Osteocyte (in vitro differentiated cells): ENCODE measurements around the gene BPNT1. TPM values are rescaled to one million over a fixed set of nuclear protein-coding genes. Genes with fewer than 3 reads are reported as not detected.
A peak's percentile ranks its signal among the peaks of the same experiment; 100 is the strongest.
"Not testable (repeated sequence)": the region's sequence is repeated elsewhere in the genome, so short reads cannot be mapped to it uniquely, and the experiment has no call there.

Experiments
- DNase-seq: peaks from one replicate; pipeline ENCODE4 v3.0.0; 2021; ENCODE audit warnings: mixed read lengths; ENCODE audit not compliant: unreplicated experiment; ENCODE audit errors: extremely low spot score
- H3K27ac Mint-ChIP-seq: one replicate; pipeline ENCODE4 v1.8.0; 2021; ENCODE audit warnings: mild to moderate bottlenecking, mixed read lengths; ENCODE audit not compliant: unreplicated experiment
- H3K27me3 Mint-ChIP-seq: one replicate; pipeline ENCODE4 v1.8.0; 2021; ENCODE audit warnings: mixed read lengths; ENCODE audit not compliant: unreplicated experiment
- H3K36me3 Mint-ChIP-seq: one replicate; pipeline ENCODE4 v1.8.0; 2021; ENCODE audit warnings: mixed read lengths; ENCODE audit not compliant: unreplicated experiment
- H3K4me1 Mint-ChIP-seq: one replicate; pipeline ENCODE4 v1.8.0; 2021; ENCODE audit warnings: mixed read lengths; ENCODE audit not compliant: unreplicated experiment
- H3K4me3 Mint-ChIP-seq: one replicate; pipeline ENCODE4 v1.8.0; 2021; ENCODE audit warnings: mild to moderate bottlenecking, moderate library complexity, mixed read lengths; ENCODE audit not compliant: unreplicated experiment
- H3K9me3 Mint-ChIP-seq: one replicate; pipeline ENCODE4 v1.8.0; 2021; ENCODE audit warnings: mixed read lengths; ENCODE audit not compliant: unreplicated experiment
- total RNA-seq: library from RNA; stranded (reverse); gene quantifications from 2 replicates; pipeline ENCODE4 v1.2.1, GENCODE V29; 2021
- TF ChIP-seq, protein P1 (sequence below): fragments of 200-600 bp; sonication (generic); IDR thresholded peaks from 2 replicates; pipeline ENCODE4 v1.5.0; 2021; ENCODE audit warnings: antibody characterized with exemption, mild to moderate bottlenecking, moderate library complexity

BPNT1 gene
- total RNA-seq, 1 donor from 2014 or later, result 24.6 TPM

DNA sequence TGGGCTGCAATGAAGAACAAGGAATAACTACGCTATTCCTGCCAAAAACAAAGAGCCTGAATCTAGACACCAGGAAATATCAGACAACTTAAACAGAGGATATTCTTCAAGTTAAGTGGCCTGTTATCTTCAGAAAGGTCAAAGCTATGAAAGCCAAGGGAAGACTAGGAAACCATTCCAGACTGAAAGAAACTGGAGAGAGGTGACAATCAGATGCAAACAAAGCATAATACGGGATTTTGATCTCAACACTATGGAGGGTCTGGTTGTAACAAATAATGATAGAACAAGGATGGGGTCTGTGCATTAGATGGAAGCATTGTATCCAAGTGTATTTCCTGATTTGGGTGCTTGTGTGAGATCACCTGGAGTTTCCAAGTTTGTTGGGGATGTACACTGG is 45.9 kb downstream of the BPNT1 start:
- peaks cover 19% of the 10 kb centered on the region for H3K36me3 Mint-ChIP-seq
- H3K27me3 Mint-ChIP-seq, result no peaks in the 10 kb centered on the region
- H3K27ac Mint-ChIP-seq, result no peak overlapping the region
- DNase-seq, result no peak
- peak overlapping the region; percentile 11 for H3K4me3 Mint-ChIP-seq
- peaks cover 24% of the 10 kb centered on the region for H3K4me1 Mint-ChIP-seq
- TF ChIP-seq, protein P1, sequence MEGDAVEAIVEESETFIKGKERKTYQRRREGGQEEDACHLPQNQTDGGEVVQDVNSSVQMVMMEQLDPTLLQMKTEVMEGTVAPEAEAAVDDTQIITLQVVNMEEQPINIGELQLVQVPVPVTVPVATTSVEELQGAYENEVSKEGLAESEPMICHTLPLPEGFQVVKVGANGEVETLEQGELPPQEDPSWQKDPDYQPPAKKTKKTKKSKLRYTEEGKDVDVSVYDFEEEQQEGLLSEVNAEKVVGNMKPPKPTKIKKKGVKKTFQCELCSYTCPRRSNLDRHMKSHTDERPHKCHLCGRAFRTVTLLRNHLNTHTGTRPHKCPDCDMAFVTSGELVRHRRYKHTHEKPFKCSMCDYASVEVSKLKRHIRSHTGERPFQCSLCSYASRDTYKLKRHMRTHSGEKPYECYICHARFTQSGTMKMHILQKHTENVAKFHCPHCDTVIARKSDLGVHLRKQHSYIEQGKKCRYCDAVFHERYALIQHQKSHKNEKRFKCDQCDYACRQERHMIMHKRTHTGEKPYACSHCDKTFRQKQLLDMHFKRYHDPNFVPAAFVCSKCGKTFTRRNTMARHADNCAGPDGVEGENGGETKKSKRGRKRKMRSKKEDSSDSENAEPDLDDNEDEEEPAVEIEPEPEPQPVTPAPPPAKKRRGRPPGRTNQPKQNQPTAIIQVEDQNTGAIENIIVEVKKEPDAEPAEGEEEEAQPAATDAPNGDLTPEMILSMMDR, result no peak
- no peaks in the 10 kb centered on the region for H3K9me3 Mint-ChIP-seq

DNA sequence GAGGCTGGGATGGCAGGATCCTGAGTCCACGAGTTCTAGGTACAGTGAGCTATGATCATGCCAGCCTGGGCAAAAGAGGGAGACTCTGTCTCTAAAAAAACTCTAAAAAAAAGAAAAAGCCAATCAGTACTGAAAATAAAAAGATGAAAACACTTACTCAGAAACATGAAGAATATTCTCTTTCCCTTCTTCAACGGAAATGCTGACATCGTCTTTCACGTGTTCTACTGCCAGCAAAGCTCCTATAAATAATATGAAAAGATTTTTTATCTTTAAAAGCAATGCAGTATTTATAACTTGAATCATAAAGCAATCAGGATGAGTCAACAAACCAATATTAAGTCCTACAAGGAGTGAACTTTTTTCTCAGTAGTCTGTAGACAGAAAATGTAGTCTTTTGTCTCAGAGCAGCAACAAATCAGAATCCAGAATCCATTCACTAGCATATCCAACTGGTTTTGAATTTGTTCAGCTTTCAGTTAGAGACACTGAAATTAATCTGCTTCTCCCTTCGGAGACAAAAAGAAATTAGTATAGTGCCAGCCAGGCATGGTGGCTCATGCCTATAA is 49.5 kb downstream of the BPNT1 start:
- peaks cover 18% of the 10 kb centered on the region for H3K4me1 Mint-ChIP-seq
- no peaks in the 10 kb centered on the region for H3K27me3 Mint-ChIP-seq
- TF ChIP-seq, protein P1, result no peak
- H3K27ac Mint-ChIP-seq, result no peak overlapping the region
- H3K36me3 Mint-ChIP-seq, result peaks cover 32% of the 10 kb centered on the region
- H3K4me3 Mint-ChIP-seq, result no peak overlapping the region
- no peaks in the 10 kb centered on the region for H3K9me3 Mint-ChIP-seq
- DNase-seq, result no peak

DNA sequence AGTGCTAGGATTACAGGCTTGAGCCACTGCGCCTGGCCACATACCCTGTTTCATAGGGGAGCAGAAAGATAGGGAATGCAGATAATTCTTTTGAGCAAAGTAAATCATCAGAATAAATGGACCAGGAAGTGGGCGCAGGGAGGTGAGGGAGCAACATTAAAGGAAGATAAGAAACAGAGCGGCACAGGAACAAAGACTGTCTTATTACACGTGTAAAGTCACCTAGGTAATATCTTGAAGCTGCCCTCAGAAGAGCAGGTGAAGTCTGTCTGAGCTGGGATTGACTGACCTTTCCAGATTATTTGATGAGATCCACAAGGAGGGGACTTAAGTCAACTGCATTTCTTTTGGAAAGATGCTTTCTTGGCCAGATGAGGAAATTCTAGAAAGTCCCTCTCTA is 50.9 kb downstream of the BPNT1 start:
- peak overlapping the region; percentile 50 for H3K27ac Mint-ChIP-seq
- TF ChIP-seq, protein P1, result no peak
- H3K27me3 Mint-ChIP-seq, result no peaks in the 10 kb centered on the region
- peaks cover 7% of the 10 kb centered on the region for H3K4me1 Mint-ChIP-seq
- DNase-seq, result no peak
- H3K9me3 Mint-ChIP-seq, result no peaks in the 10 kb centered on the region
- no peak overlapping the region for H3K4me3 Mint-ChIP-seq
- H3K36me3 Mint-ChIP-seq, result peaks cover 35% of the 10 kb centered on the region

DNA sequence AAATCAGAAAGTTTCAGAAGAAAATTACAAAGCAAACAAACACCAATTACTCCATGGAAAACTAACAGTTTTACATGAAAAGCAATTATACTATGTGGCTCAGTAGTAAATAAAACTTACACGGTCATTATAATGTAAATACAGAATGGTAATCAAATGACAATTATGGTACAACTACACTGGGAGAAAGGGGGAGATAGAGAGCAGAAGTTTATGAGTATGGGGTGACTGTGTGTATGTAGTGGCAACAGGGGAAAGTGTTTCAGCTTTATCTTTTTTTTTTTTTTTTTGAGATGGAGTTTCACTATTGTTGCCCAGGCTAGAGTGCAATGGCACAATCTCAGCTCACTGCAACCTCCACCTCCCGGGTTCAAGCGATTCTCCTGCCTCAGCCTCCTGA is 51.8 kb downstream of the BPNT1 start:
- Mint-ChIP-seq H3K36me3 (peaks cover 33% of the 10 kb centered on the region), H3K27ac (peak overlapping the region; percentile 32)
- not testable (repeated sequence) for DNase-seq, H3K9me3 Mint-ChIP-seq, H3K4me1 Mint-ChIP-seq, H3K27me3 Mint-ChIP-seq, H3K4me3 Mint-ChIP-seq

DNA sequence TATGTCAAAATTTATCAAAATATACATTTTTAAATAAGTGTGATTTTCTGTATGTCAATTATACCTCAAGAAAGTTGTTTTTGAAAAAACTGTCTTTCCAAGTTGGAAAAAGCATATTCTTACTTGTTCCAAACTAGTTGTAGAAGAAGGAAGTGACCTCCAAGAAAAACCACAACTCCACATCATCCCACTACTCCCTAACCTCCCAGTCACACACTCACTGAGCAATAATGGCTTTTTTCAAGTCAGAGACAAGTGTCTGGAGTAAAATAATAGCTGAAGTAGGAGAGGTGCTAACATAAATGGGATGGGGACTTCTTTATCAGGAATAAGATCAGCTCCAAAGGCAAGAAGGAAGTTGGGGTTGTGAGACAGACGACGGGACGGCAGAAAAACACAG is 56.7 kb downstream of the BPNT1 start:
- H3K9me3 Mint-ChIP-seq, result no peaks in the 10 kb centered on the region
- DNase-seq, result no peak
- peaks cover 2% of the 10 kb centered on the region for H3K4me1 Mint-ChIP-seq
- H3K27me3 Mint-ChIP-seq, result no peaks in the 10 kb centered on the region
- TF ChIP-seq, protein P1, result no peak
- H3K27ac Mint-ChIP-seq, result no peak overlapping the region
- no peak overlapping the region for H3K4me3 Mint-ChIP-seq
- peaks cover 44% of the 10 kb centered on the region for H3K36me3 Mint-ChIP-seq

DNA sequence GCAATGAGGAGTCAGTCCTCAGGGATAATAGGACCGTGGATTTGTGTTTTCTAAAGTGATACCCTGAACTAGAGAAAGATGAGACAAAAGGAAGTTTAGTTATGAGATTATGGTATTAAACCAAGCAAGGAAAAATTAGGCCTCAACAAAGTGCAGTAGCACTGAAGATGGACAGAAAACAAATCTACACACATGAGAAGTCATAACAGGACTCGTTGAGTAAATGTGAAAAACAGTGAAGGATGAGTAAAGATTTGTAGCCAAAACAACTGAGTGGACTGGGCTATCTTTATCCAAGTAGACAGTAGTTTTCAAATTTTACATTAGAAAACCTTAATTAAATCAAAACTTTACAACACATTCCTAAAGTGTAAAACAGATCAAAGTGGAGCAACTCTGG is 58.3 kb downstream of the BPNT1 start:
- Mint-ChIP-seq H3K4me3 (no peak overlapping the region), H3K4me1 (no peaks in the 10 kb centered on the region), H3K36me3 (peaks cover 35% of the 10 kb centered on the region), H3K27ac (no peak overlapping the region), H3K27me3 (no peaks in the 10 kb centered on the region), H3K9me3 (no peaks in the 10 kb centered on the region)
- TF ChIP-seq, protein P1, result no peak
- no peak for DNase-seq
